Measurements from ENCODE around the gene PLK3. TPM values are rescaled to one million over a fixed set of nuclear protein-coding genes. Genes with fewer than 3 reads are reported as not detected.

PLK3 gene
- total RNA-seq, 4 donors from 2014 or later, result 63.7 to 135 (median 91.1) TPM

DNA sequence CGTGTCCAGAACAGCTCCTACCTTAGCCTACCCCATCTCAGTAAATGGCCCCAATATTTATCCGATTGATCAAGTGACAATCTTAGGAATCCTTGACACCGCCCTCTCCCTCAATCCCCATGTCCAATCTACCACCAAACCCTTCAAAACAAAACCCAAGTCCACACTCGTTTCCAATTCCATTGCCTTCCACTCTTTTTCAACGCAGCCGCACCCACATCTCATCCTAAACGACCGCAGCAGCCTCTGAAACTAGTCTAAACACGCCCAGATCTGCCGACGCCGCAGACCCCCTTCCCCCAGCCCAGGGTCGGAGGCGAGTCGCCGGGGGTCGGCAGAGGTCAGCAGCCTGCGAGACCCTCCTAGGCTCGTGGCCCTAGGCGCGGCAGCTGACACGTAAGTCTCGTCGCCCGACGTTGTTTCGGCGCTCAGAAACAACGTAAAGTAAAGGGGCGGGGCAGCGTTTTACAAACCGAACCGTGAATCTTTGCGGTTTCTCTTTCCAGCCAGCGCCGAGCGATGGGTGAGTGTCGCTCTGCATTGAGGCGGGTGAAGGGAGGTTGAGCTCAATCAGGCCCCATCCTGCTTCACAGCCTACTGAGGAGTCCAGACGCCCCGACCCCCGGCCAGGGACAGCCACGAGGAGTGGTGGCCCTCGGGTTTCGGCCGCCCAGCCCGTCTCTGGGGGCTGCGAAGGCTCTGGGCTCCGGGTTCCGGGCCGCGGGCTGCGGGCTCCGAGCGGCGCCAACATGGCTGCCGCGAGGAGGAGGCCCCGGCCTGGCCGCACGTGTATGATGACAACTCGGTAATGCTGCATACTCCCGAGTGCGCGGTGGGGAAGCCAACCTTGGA, 24.9 kb upstream of the PLK3 start, which contains the start of gene RPS8:
RPS8 (plus strand) TSS at position 463 of the 852 bp plus-strand sequence; CDS start at position 520, 57 bp downstream.
- Histone ChIP-seq H3K4me1 (peaks cover 33% of the 10 kb centered on the region), H3K9me3 (no peaks in the 10 kb centered on the region), H3K4me3 (peak within 1 kb of the TSS; percentile 73), H3K36me3 (peaks cover 30% of the 10 kb centered on the region), H3K27ac (peak within 1 kb of the TSS; percentile 98), H3K27me3 (no peaks in the 10 kb centered on the region)
- peak; percentile 94 to 95 for DNase-seq (ENCODE audit: low spot score in 2 of 2)
- under 1% methylated on average over 60 of the region's 65 CpGs for WGBS
- TF ChIP-seq POLR2AphosphoS5 (IDR thresholded peaks at IDR 0.05) (peak; percentile 89 to 94 (median 91)), POLR2A (IDR thresholded peaks at IDR 0.05) (peak in 1 of 2 donors; percentile 95), EP300 (IDR thresholded peaks at IDR 0.05) (no peak)
- TF ChIP-seq, protein P1, sequence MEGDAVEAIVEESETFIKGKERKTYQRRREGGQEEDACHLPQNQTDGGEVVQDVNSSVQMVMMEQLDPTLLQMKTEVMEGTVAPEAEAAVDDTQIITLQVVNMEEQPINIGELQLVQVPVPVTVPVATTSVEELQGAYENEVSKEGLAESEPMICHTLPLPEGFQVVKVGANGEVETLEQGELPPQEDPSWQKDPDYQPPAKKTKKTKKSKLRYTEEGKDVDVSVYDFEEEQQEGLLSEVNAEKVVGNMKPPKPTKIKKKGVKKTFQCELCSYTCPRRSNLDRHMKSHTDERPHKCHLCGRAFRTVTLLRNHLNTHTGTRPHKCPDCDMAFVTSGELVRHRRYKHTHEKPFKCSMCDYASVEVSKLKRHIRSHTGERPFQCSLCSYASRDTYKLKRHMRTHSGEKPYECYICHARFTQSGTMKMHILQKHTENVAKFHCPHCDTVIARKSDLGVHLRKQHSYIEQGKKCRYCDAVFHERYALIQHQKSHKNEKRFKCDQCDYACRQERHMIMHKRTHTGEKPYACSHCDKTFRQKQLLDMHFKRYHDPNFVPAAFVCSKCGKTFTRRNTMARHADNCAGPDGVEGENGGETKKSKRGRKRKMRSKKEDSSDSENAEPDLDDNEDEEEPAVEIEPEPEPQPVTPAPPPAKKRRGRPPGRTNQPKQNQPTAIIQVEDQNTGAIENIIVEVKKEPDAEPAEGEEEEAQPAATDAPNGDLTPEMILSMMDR (IDR thresholded peaks at IDR 0.05), result no peak

DNA sequence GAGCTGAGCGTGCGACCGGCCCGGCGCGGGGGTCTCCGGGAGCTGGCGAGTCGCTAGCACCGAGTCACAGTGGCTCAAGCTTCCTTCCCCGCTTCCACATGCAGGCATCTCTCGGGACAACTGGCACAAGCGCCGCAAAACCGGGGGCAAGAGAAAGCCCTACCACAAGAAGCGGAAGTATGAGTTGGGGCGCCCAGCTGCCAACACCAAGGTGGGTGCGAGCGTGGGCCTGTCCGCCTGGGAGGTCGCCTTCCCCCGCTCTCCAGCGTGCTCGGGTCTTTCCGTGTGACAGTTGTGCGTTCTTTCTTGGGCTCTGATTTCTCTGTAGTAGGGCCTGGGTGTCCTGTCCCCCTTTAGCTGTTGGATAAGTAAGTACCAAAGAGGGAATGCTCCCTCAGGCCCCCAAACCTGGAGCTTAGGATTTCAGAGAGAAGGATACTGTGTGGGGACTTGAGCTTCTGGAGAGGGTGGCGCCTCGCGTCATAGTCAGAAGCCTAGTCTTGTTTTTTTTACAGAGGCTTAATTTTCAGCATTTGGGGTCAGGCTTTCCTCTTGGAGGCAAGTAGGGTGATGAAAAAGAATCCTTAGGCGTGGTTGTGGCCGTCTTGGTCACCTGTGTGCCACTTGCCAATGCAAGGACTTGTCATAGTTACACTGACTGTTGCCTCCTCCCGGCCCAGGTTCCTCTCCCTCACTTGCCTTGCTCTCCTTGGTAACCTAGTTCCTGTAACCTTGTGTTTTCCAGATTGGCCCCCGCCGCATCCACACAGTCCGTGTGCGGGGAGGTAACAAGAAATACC, 24.0 kb upstream of the PLK3 start:
- Histone ChIP-seq H3K36me3 (peaks cover 38% of the 10 kb centered on the region), H3K27me3 (no peaks in the 10 kb centered on the region), H3K4me1 (peaks cover 33% of the 10 kb centered on the region), H3K9me3 (no peaks in the 10 kb centered on the region), H3K4me3 (peak overlapping the region; percentile 73), H3K27ac (peak overlapping the region; percentile 98)
- no peak for TF ChIP-seq EP300 (IDR thresholded peaks at IDR 0.05)
- TF ChIP-seq POLR2AphosphoS5 (IDR thresholded peaks at IDR 0.05), result no peak
- TF ChIP-seq, protein P1 (IDR thresholded peaks at IDR 0.05), result no peak
- no peak for TF ChIP-seq POLR2A (IDR thresholded peaks at IDR 0.05)
- DNase-seq (ENCODE audit: low spot score in 2 of 2), result peak in 1 of 2 donors; percentile 79
- 8% methylated on average over 26 of the region's 36 CpGs for WGBS

DNA sequence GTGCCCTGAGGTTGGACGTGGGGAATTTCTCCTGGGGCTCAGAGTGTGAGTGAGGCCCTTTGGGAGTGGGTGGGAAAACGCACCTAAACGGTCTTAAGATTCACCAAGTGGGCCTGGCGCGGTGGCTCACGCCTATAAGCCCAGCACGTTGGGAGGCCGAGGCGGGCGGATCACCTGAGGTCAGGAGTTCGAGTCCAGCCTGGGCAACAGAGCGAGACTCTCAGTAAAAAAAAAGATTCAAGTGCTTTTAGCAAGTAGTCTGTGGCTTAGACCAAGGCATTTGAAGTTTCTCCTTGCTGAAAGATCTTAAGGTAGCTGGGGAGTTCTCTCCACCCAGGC, 23.5 kb upstream of the PLK3 start:
- DNase-seq (ENCODE audit: low spot score in 2 of 2), result no peak
- peaks cover 40% of the 10 kb centered on the region for H3K36me3 ChIP-seq
- H3K27me3 ChIP-seq, result no peaks in the 10 kb centered on the region
- H3K27ac ChIP-seq, result peak overlapping the region; percentile 98
- H3K4me3 ChIP-seq, result peak overlapping the region; percentile 73
- H3K9me3 ChIP-seq, result no peaks in the 10 kb centered on the region
- H3K4me1 ChIP-seq, result peaks cover 33% of the 10 kb centered on the region
- TF ChIP-seq, protein P1 (IDR thresholded peaks at IDR 0.05), result no peak
- TF ChIP-seq POLR2A (IDR thresholded peaks at IDR 0.05), result no peak
- no peak for TF ChIP-seq POLR2AphosphoS5 (IDR thresholded peaks at IDR 0.05)
- TF ChIP-seq EP300 (IDR thresholded peaks at IDR 0.05), result no peak
- 56% methylated on average over 12 of the region's 12 CpGs for WGBS

DNA sequence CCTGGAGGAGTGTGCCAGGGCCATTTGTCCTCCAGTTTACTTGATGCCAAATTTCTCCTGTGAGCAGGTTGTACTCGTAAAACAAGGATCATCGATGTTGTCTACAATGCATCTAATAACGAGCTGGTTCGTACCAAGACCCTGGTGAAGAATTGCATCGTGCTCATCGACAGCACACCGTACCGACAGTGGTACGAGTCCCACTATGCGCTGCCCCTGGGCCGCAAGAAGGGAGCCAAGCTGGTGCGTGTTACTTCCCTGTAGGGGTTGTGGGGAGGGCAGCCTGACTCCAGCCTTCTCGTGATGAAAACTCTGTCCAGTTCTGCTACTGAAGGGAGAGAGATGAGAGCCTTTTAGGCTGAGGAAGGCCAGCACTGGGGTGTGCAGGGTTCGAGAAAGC, 22.6 kb upstream of the PLK3 start:
- no peak for TF ChIP-seq POLR2A (IDR thresholded peaks at IDR 0.05)
- no peak for TF ChIP-seq EP300 (IDR thresholded peaks at IDR 0.05)
- no peak for TF ChIP-seq POLR2AphosphoS5 (IDR thresholded peaks at IDR 0.05)
- TF ChIP-seq, protein P1 (IDR thresholded peaks at IDR 0.05), result no peak
- WGBS, result 76% methylated on average over 14 of the region's 14 CpGs
- peaks cover 40% of the 10 kb centered on the region for H3K36me3 ChIP-seq
- H3K4me3 ChIP-seq, result no peak overlapping the region
- H3K4me1 ChIP-seq, result peaks cover 33% of the 10 kb centered on the region
- H3K27me3 ChIP-seq, result no peaks in the 10 kb centered on the region
- no peak for DNase-seq (ENCODE audit: low spot score in 2 of 2)
- H3K27ac ChIP-seq, result no peak overlapping the region
- no peaks in the 10 kb centered on the region for H3K9me3 ChIP-seq
